H9 (cell line): Measurements from ENCODE around the gene SLC12A5. TPM values are rescaled to one million over a fixed set of nuclear protein-coding genes. Genes with fewer than 3 reads are reported as not detected.

Experiments used
- DNase-seq: peaks from one replicate; pipeline ENCODE4 v3.0.0-alpha.2; 2017
- H2AFZ ChIP-seq: one replicate; pipeline ENCODE4 v1.6.1; 2013; ENCODE audit warnings: mild to moderate bottlenecking, low read length, control low read depth, moderate library complexity
- H2AK5ac ChIP-seq: 2 replicates; pipeline ENCODE4 v1.6.1; 2013; ENCODE audit warnings: low read length, control low read depth, mixed read lengths; ENCODE audit not compliant: insufficient read length
- H2BK120ac ChIP-seq: one replicate; pipeline ENCODE4 v1.6.1; 2013; ENCODE audit warnings: low read depth, mild to moderate bottlenecking, low read length, control low read depth, inconsistent platforms; ENCODE audit not compliant: poor library complexity, severe bottlenecking
- H2BK12ac ChIP-seq: 2 replicates; pipeline ENCODE4 v1.6.1; 2013; ENCODE audit warnings: low read length, control low read depth, mixed read lengths, low read depth; ENCODE audit not compliant: insufficient read length
- H2BK15ac ChIP-seq: 2 replicates; pipeline ENCODE4 v1.6.1; 2013; ENCODE audit warnings: low read depth, low read length, control low read depth
- H2BK20ac ChIP-seq: one replicate; pipeline ENCODE4 v1.6.1; 2013; ENCODE audit warnings: low read depth, mild to moderate bottlenecking, low read length, control low read depth, inconsistent platforms; ENCODE audit not compliant: poor library complexity, severe bottlenecking
- H2BK5ac ChIP-seq: 2 replicates; pipeline ENCODE4 v1.6.1; 2013; ENCODE audit warnings: low read length, control low read depth, mixed read lengths; ENCODE audit not compliant: insufficient read length
- H3K14ac ChIP-seq: 2 replicates; pipeline ENCODE4 v1.6.1; 2013; ENCODE audit warnings: low read length, control low read depth; ENCODE audit not compliant: insufficient read depth
- H3K18ac ChIP-seq: 2 replicates; pipeline ENCODE4 v1.6.1; 2013; ENCODE audit warnings: low read depth, mild to moderate bottlenecking, mixed read lengths, low read length, control low read depth; ENCODE audit not compliant: insufficient read length
- H3K23ac ChIP-seq: 2 replicates; pipeline ENCODE4 v1.6.1; 2013; ENCODE audit warnings: low read length, control low read depth, mixed read lengths, low read depth; ENCODE audit not compliant: insufficient read length
- H3K23me2 ChIP-seq: 2 replicates; pipeline ENCODE4 v1.6.1; 2013; ENCODE audit warnings: low read depth, mild to moderate bottlenecking, mixed read lengths, low read length, control low read depth; ENCODE audit not compliant: insufficient read length, poor library complexity, severe bottlenecking
- H3K27ac ChIP-seq: 2 replicates; pipeline ENCODE4 v1.5.1; 2013; ENCODE audit warnings: low read length, control low read depth, mixed read lengths, low read depth; ENCODE audit not compliant: insufficient read length
- H3K27me3 ChIP-seq: 2 replicates; pipeline ENCODE4 v1.6.1; 2013; ENCODE audit warnings: low read length, control low read depth, inconsistent platforms; ENCODE audit not compliant: insufficient read depth
- H3K4ac ChIP-seq: 2 replicates; pipeline ENCODE4 v1.6.1; 2013; ENCODE audit warnings: low read depth, mild to moderate bottlenecking, control low read depth, inconsistent platforms, low read length, moderate library complexity
- H3K4me1 ChIP-seq: 2 replicates; pipeline ENCODE4 v1.6.1; 2013; ENCODE audit warnings: low read length, control low read depth, inconsistent platforms; ENCODE audit not compliant: insufficient read depth
- H3K4me2 ChIP-seq: 2 replicates; pipeline ENCODE4 v1.6.1; 2013; ENCODE audit warnings: low read length, control low read depth, mixed read lengths; ENCODE audit not compliant: insufficient read length, insufficient read depth
- H3K56ac ChIP-seq: 2 replicates; pipeline ENCODE4 v1.6.1; 2013; ENCODE audit warnings: low read depth, mild to moderate bottlenecking, mixed read lengths, low read length, control low read depth; ENCODE audit not compliant: insufficient read length
- H3K79me1 ChIP-seq: 2 replicates; pipeline ENCODE4 v1.6.1; 2013; ENCODE audit warnings: low read depth, mild to moderate bottlenecking, moderate library complexity, low read length, control low read depth, inconsistent platforms; ENCODE audit not compliant: insufficient read depth, poor library complexity, severe bottlenecking
- H3K79me2 ChIP-seq: 2 replicates; pipeline ENCODE4 v1.6.1; 2013; ENCODE audit warnings: low read length, control low read depth, inconsistent platforms; ENCODE audit not compliant: insufficient read depth
- H3K9ac ChIP-seq: 2 replicates; pipeline ENCODE4 v1.6.1; 2013; ENCODE audit warnings: low read length, control low read depth, mixed read lengths; ENCODE audit not compliant: insufficient read length; ENCODE audit errors: extremely low read depth
- H3K9me3 ChIP-seq: one replicate; pipeline ENCODE4 v1.6.1; 2013; ENCODE audit warnings: low read depth, low read length, inconsistent platforms; ENCODE audit not compliant: control insufficient read depth
- H3T11ph ChIP-seq: one replicate; pipeline ENCODE4 v1.6.1; 2013; ENCODE audit warnings: mild to moderate bottlenecking, low read length, control low read depth, inconsistent platforms
- H4K20me1 ChIP-seq: one replicate; pipeline ENCODE4 v1.6.1; 2013; ENCODE audit not compliant: control insufficient read depth, insufficient read length, insufficient read depth
- H4K5ac ChIP-seq: 2 replicates; pipeline ENCODE4 v1.6.1; 2013; ENCODE audit warnings: low read depth, mild to moderate bottlenecking, mixed read lengths, low read length, control low read depth; ENCODE audit not compliant: insufficient read length
- H4K8ac ChIP-seq: replicated peaks from 2 replicates; pipeline ENCODE4 v1.6.1; 2013; ENCODE audit warnings: low read length, control low read depth, mixed read lengths, low read depth; ENCODE audit not compliant: insufficient read length
- H4K91ac ChIP-seq: 2 replicates; pipeline ENCODE4 v1.6.1; 2013; ENCODE audit warnings: low read depth, mild to moderate bottlenecking, moderate library complexity, mixed read lengths, low read length, control low read depth; ENCODE audit not compliant: insufficient read length
- H3K27ac Mint-ChIP-seq, 3 experiments: 2 replicates in 2 of 3; 3 replicates in 1 of 3; pipeline ENCODE4 v1.8.0; 2020 to 2021; ENCODE audit warnings: mixed read lengths in 3 of 3, mild to moderate bottlenecking in 1 of 3, moderate library complexity in 1 of 3
- H3K27me3 Mint-ChIP-seq: 2 replicates; pipeline ENCODE4 v1.8.0; 2021; ENCODE audit warnings: low read depth, mild to moderate bottlenecking, moderate library complexity, mixed read lengths
- H3K36me3 Mint-ChIP-seq, 3 experiments: 2 replicates in 2 of 3; 3 replicates in 1 of 3; pipeline ENCODE4 v1.8.0; 2020 to 2021; ENCODE audit warnings: low read depth in 3 of 3, mixed read lengths in 3 of 3; ENCODE audit not compliant: insufficient read depth in 1 of 3
- H3K4me1 Mint-ChIP-seq, 2 experiments: 2 replicates each; pipeline ENCODE4 v1.8.0; 2020; ENCODE audit warnings: mixed read lengths in 2 of 2
- H3K4me3 Mint-ChIP-seq, 2 experiments: 2 replicates in 1 of 2; 3 replicates in 1 of 2; pipeline ENCODE4 v1.8.0; 2020 to 2021; ENCODE audit warnings: mild to moderate bottlenecking in 2 of 2, mixed read lengths in 2 of 2, moderate library complexity in 1 of 2
- H3K9me3 Mint-ChIP-seq, 2 experiments: 2 replicates in 1 of 2; 3 replicates in 1 of 2; pipeline ENCODE4 v1.8.0; 2020; ENCODE audit warnings: mild to moderate bottlenecking in 2 of 2, mixed read lengths in 2 of 2, moderate library complexity in 1 of 2
- CTCF ChIP-seq: fragments of 200-600 bp; sonication (generic); conservative IDR thresholded peaks from 3 replicates; pipeline ENCODE4 v1.8.0; 2021; ENCODE audit warnings: antibody characterized with exemption, mild to moderate bottlenecking
- WGBS: extraction: QIAGEN DNeasy Blood & Tissue Kit; methylation state at CpG from one replicate; pipeline ENCODE4 v1.1.7; 2013; ENCODE audit warnings: missing lambda C conversion rate, low lambda C conversion rate, mixed read lengths; ENCODE audit not compliant: insufficient read length; ENCODE audit errors: extremely low coverage; 5-methylcytosine and 5-hydroxymethylcytosine counted together
- total RNA-seq: library from RNA; stranded (reverse); gene quantifications from 2 replicates; pipeline ENCODE4 v1.2.1, GENCODE V29; 2021

SLC12A5 gene
- total RNA-seq, 1 experiment from 2014 or later, result 8.7 TPM

GRCh38 chr20:46023999-46024398, 5.0 kb upstream of the SLC12A5 start:
- DNase-seq, result no peak
- no peak overlapping the region for H3K4me3 Mint-ChIP-seq
- no CpG with 5 or more reads among the region's 4 CpGs for WGBS

More at GRCh38 chr20:46023999-46024398, 5.0 kb upstream of the SLC12A5 start:
- H3K27ac Mint-ChIP-seq, result no peak overlapping the region
- Histone ChIP-seq H4K8ac (no peak overlapping the region), H3K9me3 (no peaks in the 10 kb centered on the region), H4K20me1 (no peaks in the 10 kb centered on the region), H4K5ac (no peak overlapping the region), H4K91ac (no peak overlapping the region), H3K4me2 (no peak overlapping the region), H3K4ac (no peak overlapping the region), H3K23me2 (peaks cover 6% of the 10 kb centered on the region), H2BK12ac (no peak overlapping the region), H3K27ac (no peak overlapping the region), H3K23ac (no peak overlapping the region), H2BK15ac (no peak overlapping the region), H3K79me2 (no peaks in the 10 kb centered on the region), H3K27me3 (peaks cover 24% of the 10 kb centered on the region; the same call in 1 of the 2 replicates), H3K56ac (no peak overlapping the region), H3K14ac (no peak overlapping the region), H3T11ph (no peak overlapping the region), H3K18ac (no peak overlapping the region), H3K79me1 (no peaks in the 10 kb centered on the region), H2BK120ac (no peak overlapping the region), H3K4me1 (no peaks in the 10 kb centered on the region; the same call in 1 of the 2 replicates), H2AFZ (no peak overlapping the region), H2BK5ac (no peak overlapping the region), H2AK5ac (no peak overlapping the region), H3K9ac (no peak overlapping the region), H2BK20ac (no peak overlapping the region)
- peaks cover 65% of the 10 kb centered on the region for H3K27me3 Mint-ChIP-seq
- 0 out of 7 replicates have a peak, but pooled peaks cover 0 to 1% (median 0%) of the 10 kb centered on the region in 3 experiments for H3K36me3 Mint-ChIP-seq
- H3K9me3 Mint-ChIP-seq, result no peaks in the 10 kb centered on the region
- no peak for TF ChIP-seq CTCF
- peaks cover 12 to 13% of the 10 kb centered on the region in 2 experiments for H3K4me1 Mint-ChIP-seq
